HepG2 (cell line): ENCODE measurements around the gene POU3F1. TPM values are rescaled to one million over a fixed set of nuclear protein-coding genes. Genes with fewer than 3 reads are reported as not detected.
A peak's percentile ranks its signal among the peaks of the same experiment; 100 is the strongest.

Experiments used
- CAMTA2 ChIP-seq: sonication (generic); formaldehyde crosslinking; IDR thresholded peaks from 2 replicates; pipeline ENCODE4 v1.4.0; 2020; ENCODE audit warnings: mild to moderate bottlenecking, missing genetic modification reagents, borderline replicate concordance
- CREB3 ChIP-seq: sonication (generic); formaldehyde crosslinking; IDR thresholded peaks from 2 replicates; pipeline ENCODE4 v1.5.0; 2020; ENCODE audit warnings: missing genetic modification reagents
- CTCF ChIP-seq: sonication (generic); formaldehyde crosslinking; IDR thresholded peaks from 2 replicates; pipeline ENCODE4 v1.5.0; 2020; ENCODE audit warnings: mild to moderate bottlenecking, missing genetic modification reagents, moderate library complexity
- HDAC1 ChIP-seq: sonication (generic); formaldehyde crosslinking; IDR thresholded peaks from 2 replicates; pipeline ENCODE4 v1.5.1; 2020; ENCODE audit warnings: mild to moderate bottlenecking, missing genetic modification reagents
- MAFF ChIP-seq: IDR thresholded peaks from 2 replicates; pipeline ENCODE4 v1.6.1; 2011; ENCODE audit warnings: low read depth, low read length, improper control_type of control experiment
- MAFG ChIP-seq: sonication (generic); formaldehyde crosslinking; IDR thresholded peaks from 2 replicates; pipeline ENCODE4 v1.5.1; 2020; ENCODE audit warnings: mild to moderate bottlenecking, missing genetic modification reagents
- SIX1 ChIP-seq: sonication (generic); formaldehyde crosslinking; IDR thresholded peaks from 2 replicates; pipeline ENCODE4 v1.4.0; 2020; ENCODE audit warnings: missing genetic modification reagents, borderline replicate concordance
- SRSF4 ChIP-seq: fragments of 200-400 bp; formaldehyde crosslinking; IDR thresholded peaks from one replicate; pipeline ENCODE4 v1.6.1; 2018; ENCODE audit warnings: mild to moderate bottlenecking, low read depth, low read length, moderate library complexity; ENCODE audit not compliant: poor library complexity, severe bottlenecking
- TEAD3 ChIP-seq: optimal IDR thresholded peaks from 2 replicates; pipeline ENCODE3; 2016; ENCODE audit warnings: borderline replicate concordance
- TFE3 ChIP-seq: IDR thresholded peaks from 2 replicates; pipeline ENCODE4 v1.6.1; 2016
- ZFP36L2 ChIP-seq: sonication (generic); formaldehyde crosslinking; IDR thresholded peaks from 2 replicates; pipeline ENCODE4 v1.4.0; 2020; ENCODE audit warnings: missing genetic modification reagents
- ZNF224 ChIP-seq: sonication (generic); formaldehyde crosslinking; IDR thresholded peaks from 2 replicates; pipeline ENCODE4 v1.5.0; 2020; ENCODE audit warnings: mild to moderate bottlenecking, missing genetic modification reagents
- ZNF44 ChIP-seq: sonication (generic); formaldehyde crosslinking; IDR thresholded peaks from 2 replicates; pipeline ENCODE4 v1.5.1; 2020; ENCODE audit warnings: mild to moderate bottlenecking, missing genetic modification reagents
- ZNF513 ChIP-seq: sonication (generic); formaldehyde crosslinking; conservative IDR thresholded peaks from 2 replicates; pipeline ENCODE4 v1.5.0; 2020; ENCODE audit warnings: missing genetic modification reagents
- ZNF546 ChIP-seq: sonication (generic); formaldehyde crosslinking; conservative IDR thresholded peaks from 2 replicates; pipeline ENCODE4 v1.8.1; 2023; ENCODE audit warnings: mild to moderate bottlenecking, missing genetic modification reagents
- ZNF800 ChIP-seq: sonication (generic); formaldehyde crosslinking; IDR thresholded peaks from 2 replicates; pipeline ENCODE4 v1.4.0; 2020; ENCODE audit warnings: missing genetic modification reagents
- polyA plus RNA-seq, 8 experiments: library from polyadenylated mRNA; depleted of rRNA in 3 of 8; stranded (reverse) in 7 of 8; unstranded in 1 of 8; fragments of >200 nt; fragmentation: Illumina TruSeq in 4 of 8; extraction: Trizol in 4 of 8; gene quantifications; 2 replicates each; pipeline versions ENCODE4 v1.2.1 to v1.2.3, GENCODE V29; 2011 to 2016; ENCODE audit warnings: low read depth in 4 of 8, missing spikeins in 1 of 8, mixed read lengths in 1 of 8; ENCODE audit not compliant: insufficient read depth in 1 of 8
- total RNA-seq, 5 experiments: library from RNA; depleted of rRNA; stranded (reverse); fragments of >200 nt; fragmentation: Illumina TruSeq; extraction: Trizol; gene quantifications; 2 replicates each; pipeline ENCODE4 v1.2.3, GENCODE V29; 2016; ENCODE audit warnings: low read depth in 1 of 5

POU3F1 gene
- total and polyA plus RNA-seq, 2 of the 13 experiments (the other 11 are each of a cell fraction or from before 2014, with no cell fraction given): not detected

GRCh38 chr1:38012363-38013226 is 34.0 kb downstream of the POU3F1 start, which contains the start of gene UTP11 (continued):
- peak; percentile 84; the same call in 1 of the 2 replicates for TF ChIP-seq CREB3 (CRISPR knock-in tag)
- peak; percentile 98 for TF ChIP-seq TFE3 (CRISPR knock-in tag)
- TF ChIP-seq TEAD3 (CRISPR knock-in tag): peak; percentile 66
- TF ChIP-seq MAFF: no peak
- peak; percentile 98 for TF ChIP-seq ZNF546 (CRISPR knock-in tag)
- TF ChIP-seq CAMTA2 (CRISPR knock-in tag): peak; percentile 68; the same call in 1 of the 2 replicates
- TF ChIP-seq ZFP36L2 (CRISPR knock-in tag): no peak
- peak; percentile 96 for TF ChIP-seq ZNF44 (CRISPR knock-in tag)
- TF ChIP-seq ZNF800: 0 out of 2 replicates have a peak, but pooled peaks have one; percentile 48
- no peak for TF ChIP-seq ZNF513 (CRISPR knock-in tag)
- no peak for TF ChIP-seq MAFG (CRISPR knock-in tag)
- no peak for TF ChIP-seq SRSF4
- 0 out of 2 replicates have a peak, but pooled peaks have one; percentile 14 for TF ChIP-seq SIX1 (CRISPR knock-in tag)
- peak; percentile 40; the same call in 1 of the 2 replicates for TF ChIP-seq HDAC1 (CRISPR knock-in tag)
- TF ChIP-seq CTCF (CRISPR knock-in tag): no peak
- TF ChIP-seq ZNF224 (CRISPR knock-in tag): peak; percentile 99
